SU-DHL-6 (cell line): Measurements from ENCODE around the gene PTPN6.

Source experiments
- H2AFZ ChIP-seq: fragments of 200-600 bp; sonication (generic); 2 replicates; pipeline ENCODE4 v1.6.1; 2014; ENCODE audit warnings: low read depth, mild to moderate bottlenecking, moderate library complexity, mixed read lengths, antibody characterized with exemption, low read length; ENCODE audit not compliant: severe bottlenecking
- H3F3A ChIP-seq: fragments of 200-600 bp; shearing (Covaris generic); 2 replicates; pipeline ENCODE4 v1.6.0; 2016; ENCODE audit warnings: antibody characterized with exemption, mild to moderate bottlenecking; ENCODE audit not compliant: insufficient read depth
- H3K27ac ChIP-seq: fragments of 200-600 bp; sonication (generic); 2 replicates; pipeline ENCODE4 v1.5.1; 2016; ENCODE audit warnings: low read depth, mild to moderate bottlenecking, low read length, moderate library complexity, mixed read lengths
- H3K27me3 ChIP-seq: fragments of 200-600 bp; sonication (generic), shearing (Covaris generic); 2 replicates; pipeline ENCODE4 v1.6.0; 2014; ENCODE audit warnings: mild to moderate bottlenecking, low read length
- H3K36me3 ChIP-seq: fragments of 200-600 bp; sonication (generic); 2 replicates; pipeline ENCODE4 v1.6.1; 2014; ENCODE audit warnings: mild to moderate bottlenecking, low read length, mixed read lengths
- H3K4me2 ChIP-seq: fragments of 300-600, 200-600 bp; shearing (Covaris generic), sonication (generic); 2 replicates; pipeline ENCODE4 v1.6.0; 2014; ENCODE audit warnings: low read length, low read depth, mild to moderate bottlenecking; ENCODE audit not compliant: poor library complexity, severe bottlenecking
- H3K4me3 ChIP-seq: fragments of 200-600 bp; sonication (generic); 2 replicates; pipeline ENCODE4 v1.5.1; 2014; ENCODE audit warnings: antibody characterized with exemption, low read length, mild to moderate bottlenecking, mixed read lengths; ENCODE audit not compliant: insufficient read depth, poor library complexity, severe bottlenecking
- H3K79me2 ChIP-seq: fragments of 200-600 bp; sonication (generic); 2 replicates; pipeline ENCODE4 v1.6.1; 2014; ENCODE audit warnings: mild to moderate bottlenecking, low read length, moderate library complexity; ENCODE audit not compliant: insufficient read depth
- H3K9ac ChIP-seq: fragments of 200-600 bp; sonication (generic); 2 replicates; pipeline ENCODE4 v1.7.0; 2014; ENCODE audit warnings: mild to moderate bottlenecking, low read length
- H3K9me2 ChIP-seq: fragments of 200-600 bp; sonication (generic); replicated peaks from 2 replicates; pipeline ENCODE4 v1.6.1; 2014; ENCODE audit warnings: low read length; ENCODE audit not compliant: insufficient read depth
- H3K9me3 ChIP-seq: fragments of 200-600 bp; sonication (generic); 2 replicates; pipeline ENCODE4 v1.6.1; 2014; ENCODE audit warnings: low read length, mixed read lengths; ENCODE audit not compliant: insufficient read depth
- H4K20me1 ChIP-seq: fragments of 200-600 bp; sonication (generic); 2 replicates; pipeline ENCODE4 v1.6.1; 2014; ENCODE audit warnings: low read depth, mild to moderate bottlenecking, antibody characterized with exemption, low read length, moderate library complexity, mixed read lengths
- CTCF ChIP-seq: fragments of 200-600 bp; sonication (generic); IDR thresholded peaks from one replicate; pipeline ENCODE4 v1.5.1; 2017; ENCODE audit warnings: antibody characterized with exemption, mild to moderate bottlenecking, low read length, moderate library complexity; ENCODE audit not compliant: insufficient read depth, poor library complexity, severe bottlenecking
- EZH2phosphoT487 ChIP-seq: fragments of 200-600 bp; sonication (generic), shearing (Covaris generic); conservative IDR thresholded peaks from 2 replicates; pipeline ENCODE4 v1.6.1; 2018; ENCODE audit warnings: mild to moderate bottlenecking, antibody characterized with exemption, low read length, moderate library complexity, mixed read lengths

The PTPN6 gene

DNA sequence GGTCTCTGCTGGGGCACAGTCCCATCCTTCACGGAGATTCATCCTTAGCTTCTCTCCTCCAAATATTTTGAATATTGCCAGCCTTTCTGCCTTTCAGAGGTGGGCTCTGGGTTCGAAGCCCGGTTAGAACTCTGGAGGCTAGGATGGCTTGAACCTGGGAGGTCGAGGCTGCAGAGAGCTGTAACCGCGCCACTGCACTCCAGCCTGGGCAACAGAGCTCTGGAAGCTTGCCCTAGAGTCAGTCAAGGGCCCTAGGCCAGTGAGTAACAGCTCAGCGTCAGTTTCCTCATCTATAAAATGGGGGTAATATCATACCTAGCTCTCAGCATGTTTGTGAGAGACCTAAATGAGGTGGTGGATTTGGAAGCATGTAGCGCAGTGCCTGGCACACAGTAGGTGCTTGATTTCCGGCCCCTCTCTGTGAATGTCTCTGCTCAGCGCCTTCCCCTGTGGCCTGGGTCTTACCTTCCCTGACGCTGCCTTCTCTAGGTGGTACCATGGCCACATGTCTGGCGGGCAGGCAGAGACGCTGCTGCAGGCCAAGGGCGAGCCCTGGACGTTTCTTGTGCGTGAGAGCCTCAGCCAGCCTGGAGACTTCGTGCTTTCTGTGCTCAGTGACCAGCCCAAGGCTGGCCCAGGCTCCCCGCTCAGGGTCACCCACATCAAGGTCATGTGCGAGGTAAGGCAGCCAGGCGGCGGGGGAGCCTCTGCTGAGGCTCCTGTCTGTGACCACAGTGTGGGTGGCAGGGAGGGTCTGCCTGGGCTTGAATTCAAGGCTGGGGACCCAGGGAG lies 3.4 kb downstream of the PTPN6 start:
- TF ChIP-seq EZH2phosphoT487 (no peak), CTCF (no peak)
- Histone ChIP-seq H4K20me1 (no peaks in the 10 kb centered on the region), H3K4me2 (peak overlapping the region; percentile 61), H3F3A (no peaks in the 10 kb centered on the region), H3K9me3 (no peaks in the 10 kb centered on the region), H3K27ac (no peak overlapping the region), H3K4me3 (no peak overlapping the region), H3K36me3 (no peaks in the 10 kb centered on the region), H3K27me3 (no peaks in the 10 kb centered on the region), H3K9ac (no peak overlapping the region), H2AFZ (no peak overlapping the region), H3K79me2 (no peaks in the 10 kb centered on the region), H3K9me2 (no peaks in the 10 kb centered on the region)

DNA sequence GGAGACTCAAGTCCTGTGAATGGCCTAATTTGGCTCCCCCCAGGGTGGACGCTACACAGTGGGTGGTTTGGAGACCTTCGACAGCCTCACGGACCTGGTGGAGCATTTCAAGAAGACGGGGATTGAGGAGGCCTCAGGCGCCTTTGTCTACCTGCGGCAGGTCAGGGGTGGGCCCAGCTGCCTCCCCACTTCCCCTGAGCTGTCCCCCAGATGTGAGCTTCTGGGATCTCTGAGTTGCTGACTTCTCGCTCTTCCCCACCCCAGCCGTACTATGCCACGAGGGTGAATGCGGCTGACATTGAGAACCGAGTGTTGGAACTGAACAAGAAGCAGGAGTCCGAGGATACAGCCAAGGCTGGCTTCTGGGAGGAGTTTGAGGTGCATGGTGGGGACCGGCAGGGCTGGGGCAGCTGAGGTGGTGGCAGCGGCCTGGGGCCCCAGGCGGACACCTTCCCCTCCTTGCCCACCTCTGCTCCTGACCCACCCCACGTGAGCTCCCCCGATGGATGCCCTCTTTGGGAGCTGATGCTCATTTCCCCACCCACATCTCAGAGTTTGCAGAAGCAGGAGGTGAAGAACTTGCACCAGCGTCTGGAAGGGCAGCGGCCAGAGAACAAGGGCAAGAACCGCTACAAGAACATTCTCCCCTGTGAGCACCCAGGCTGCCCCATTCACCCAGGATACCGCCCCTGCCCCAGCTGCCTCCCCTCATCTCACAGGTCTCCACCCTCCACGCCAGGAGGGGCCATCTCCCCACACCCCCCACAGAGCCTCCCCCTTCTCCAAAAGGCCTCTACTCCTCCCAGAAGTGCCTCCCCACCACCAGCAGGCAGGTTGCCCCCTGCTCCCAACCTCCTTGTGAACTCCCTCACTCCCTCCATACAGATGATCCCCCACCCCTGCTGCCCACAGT lies 4.2 kb downstream of the PTPN6 start:
- Histone ChIP-seq H3K79me2 (no peaks in the 10 kb centered on the region), H2AFZ (no peak overlapping the region), H4K20me1 (no peaks in the 10 kb centered on the region), H3K9ac (no peak overlapping the region), H3K4me3 (no peak overlapping the region), H3K36me3 (no peaks in the 10 kb centered on the region), H3F3A (no peaks in the 10 kb centered on the region), H3K9me2 (no peaks in the 10 kb centered on the region), H3K9me3 (no peaks in the 10 kb centered on the region), H3K27ac (no peak overlapping the region), H3K27me3 (no peaks in the 10 kb centered on the region), H3K4me2 (no peak overlapping the region)
- TF ChIP-seq EZH2phosphoT487 (no peak), CTCF (no peak)

DNA sequence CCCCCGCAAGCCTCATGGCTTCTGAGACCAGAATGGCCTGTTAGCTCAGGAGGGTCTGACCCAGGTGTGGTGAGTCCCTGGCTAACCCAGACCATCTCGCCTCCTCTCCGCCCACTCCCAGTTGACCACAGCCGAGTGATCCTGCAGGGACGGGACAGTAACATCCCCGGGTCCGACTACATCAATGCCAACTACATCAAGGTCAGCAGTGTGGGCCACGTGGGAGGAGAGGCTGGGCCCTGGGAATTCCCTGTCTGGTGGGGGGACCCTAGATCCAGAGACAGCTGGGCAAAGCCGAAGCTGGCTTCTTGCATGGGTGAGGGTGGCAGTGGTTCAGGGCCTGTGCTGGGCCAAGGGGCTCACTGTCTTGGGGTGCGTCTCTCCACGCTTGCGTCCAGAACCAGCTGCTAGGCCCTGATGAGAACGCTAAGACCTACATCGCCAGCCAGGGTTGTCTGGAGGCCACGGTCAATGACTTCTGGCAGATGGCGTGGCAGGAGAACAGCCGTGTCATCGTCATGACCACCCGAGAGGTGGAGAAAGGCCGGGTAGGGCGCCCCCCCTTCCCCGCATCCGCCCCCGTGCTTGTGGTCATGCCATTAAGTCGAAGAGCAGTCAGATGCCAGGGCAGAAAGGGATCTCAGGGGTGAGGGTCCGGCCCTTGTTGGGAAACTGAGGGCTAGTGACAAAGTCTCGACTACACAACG lies 5.0 kb downstream of the PTPN6 start:
- no peaks in the 10 kb centered on the region for H4K20me1 ChIP-seq
- TF ChIP-seq EZH2phosphoT487 (no peak), CTCF (no peak)
- no peaks in the 10 kb centered on the region for H3K27me3 ChIP-seq
- H3K36me3 ChIP-seq, result no peaks in the 10 kb centered on the region
- no peaks in the 10 kb centered on the region for H3K79me2 ChIP-seq
- no peaks in the 10 kb centered on the region for H3F3A ChIP-seq
- H2AFZ ChIP-seq, result no peak overlapping the region
- H3K9ac ChIP-seq, result no peak overlapping the region
- no peak overlapping the region for H3K4me3 ChIP-seq
- H3K9me2 ChIP-seq, result no peaks in the 10 kb centered on the region
- no peak overlapping the region for H3K4me2 ChIP-seq
- H3K9me3 ChIP-seq, result no peaks in the 10 kb centered on the region
- H3K27ac ChIP-seq, result no peak overlapping the region
